C1 segment of cervical spinal cord (tissue), 14 donors: Measurements from ENCODE around the gene MYCN.
"Not testable (repeated sequence)": the region's sequence is repeated elsewhere in the genome, so short reads cannot be mapped to it uniquely, and the experiment has no call there.

ENCODE experiments used
- DNase-seq, 14 donors: peaks; one replicate each; lab custom pipeline; 2025; lab: John Stamatoyannopoulos, UW

MYCN gene

DNA sequence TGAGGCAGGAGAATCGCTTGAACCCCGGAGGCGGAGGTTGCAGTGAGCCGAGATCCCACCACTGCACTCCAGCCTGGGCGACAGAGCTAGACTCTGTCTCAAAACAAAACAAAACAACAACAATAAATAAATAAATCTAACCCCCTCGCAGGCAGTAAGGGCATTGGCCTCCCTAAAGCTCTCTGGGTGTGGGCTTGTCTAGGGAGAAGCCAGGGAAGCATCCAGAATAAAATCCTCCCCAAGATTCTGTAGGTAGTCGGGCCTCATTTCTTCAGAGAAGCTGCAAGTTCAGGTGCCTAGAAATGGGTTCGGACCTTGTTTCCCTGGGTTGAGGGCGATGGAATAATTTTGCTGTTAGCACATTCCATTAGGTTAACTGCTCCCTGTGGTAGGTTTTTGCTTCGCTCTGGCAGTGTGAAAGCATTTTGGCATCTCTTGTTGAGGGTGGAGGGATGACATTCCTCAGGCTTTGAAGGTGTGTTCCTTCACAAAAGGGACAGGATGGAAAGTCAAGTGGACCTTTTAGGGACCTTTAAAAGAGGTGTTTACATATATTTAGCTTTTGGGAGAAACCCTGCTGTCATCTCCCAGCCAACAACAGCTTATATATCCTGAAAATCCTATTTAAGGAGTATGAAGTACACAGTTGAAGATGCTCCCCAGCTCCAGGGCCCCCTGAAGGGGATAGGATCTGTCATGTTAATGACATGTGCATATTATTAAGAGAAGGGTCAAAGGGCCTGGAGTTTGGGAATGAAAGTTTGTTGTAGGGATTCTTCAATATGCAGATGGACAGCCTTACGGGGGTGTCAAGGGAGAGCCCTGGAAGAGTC lies 17.7 kb downstream of the MYCN start:
- DNase-seq = no peak

DNA sequence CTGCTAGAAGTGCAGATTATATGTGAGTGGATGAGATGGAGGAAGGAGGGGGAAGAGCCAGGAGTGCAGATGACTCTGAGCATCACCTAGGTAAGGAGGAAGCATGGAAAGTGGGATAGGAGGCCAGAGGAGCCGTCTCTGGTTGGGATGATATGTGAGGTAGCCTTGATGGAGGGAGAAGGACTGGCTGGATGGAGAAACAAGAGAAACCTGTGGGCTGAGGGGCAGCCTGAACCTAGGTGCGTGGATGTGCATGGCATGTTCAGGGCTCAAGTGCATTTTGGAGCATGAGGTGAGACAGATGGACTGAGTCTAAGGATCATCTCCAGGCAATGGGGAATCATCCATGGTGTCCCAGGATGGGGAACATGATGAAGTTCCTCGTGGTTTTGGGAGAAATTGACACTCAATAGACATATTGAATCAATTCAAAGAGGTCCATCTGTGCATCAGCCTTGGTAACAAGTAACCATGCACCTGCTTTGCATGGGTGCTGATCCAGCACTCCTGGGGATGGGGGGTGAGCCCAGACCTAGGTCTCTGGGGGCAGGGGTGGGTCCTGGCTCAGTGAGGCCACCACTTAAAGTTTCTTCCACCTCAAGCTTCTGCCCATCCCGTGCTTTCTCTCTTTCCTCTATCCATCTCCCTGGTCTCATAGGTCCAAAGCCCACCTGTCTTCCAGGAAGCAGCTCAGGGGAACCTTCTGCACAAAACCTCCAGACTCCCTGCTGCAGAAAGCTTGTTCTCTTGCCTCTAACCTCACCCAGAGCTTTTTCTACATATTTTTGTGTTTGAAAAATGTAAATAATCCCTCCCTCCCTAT lies 19.2 kb downstream of the MYCN start:
- no peak for DNase-seq

DNA sequence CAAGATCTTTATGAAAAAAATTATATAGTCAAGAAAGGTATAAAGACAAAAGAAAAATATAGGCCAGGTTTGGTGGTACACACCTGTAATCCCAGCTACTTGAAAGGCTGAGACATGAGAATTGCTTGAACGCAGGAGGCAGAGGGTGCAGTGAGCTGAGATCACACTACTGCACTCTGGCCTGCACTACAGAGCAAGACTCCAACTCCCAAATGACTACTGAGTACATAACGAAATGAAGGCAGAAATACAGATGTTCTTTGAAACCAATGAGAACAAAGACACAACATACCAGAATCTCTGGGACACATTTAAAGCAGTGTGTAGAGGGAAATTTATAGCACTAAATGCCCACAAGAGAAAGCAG lies 19.8 kb downstream of the MYCN start:
- not testable (repeated sequence) for DNase-seq

DNA sequence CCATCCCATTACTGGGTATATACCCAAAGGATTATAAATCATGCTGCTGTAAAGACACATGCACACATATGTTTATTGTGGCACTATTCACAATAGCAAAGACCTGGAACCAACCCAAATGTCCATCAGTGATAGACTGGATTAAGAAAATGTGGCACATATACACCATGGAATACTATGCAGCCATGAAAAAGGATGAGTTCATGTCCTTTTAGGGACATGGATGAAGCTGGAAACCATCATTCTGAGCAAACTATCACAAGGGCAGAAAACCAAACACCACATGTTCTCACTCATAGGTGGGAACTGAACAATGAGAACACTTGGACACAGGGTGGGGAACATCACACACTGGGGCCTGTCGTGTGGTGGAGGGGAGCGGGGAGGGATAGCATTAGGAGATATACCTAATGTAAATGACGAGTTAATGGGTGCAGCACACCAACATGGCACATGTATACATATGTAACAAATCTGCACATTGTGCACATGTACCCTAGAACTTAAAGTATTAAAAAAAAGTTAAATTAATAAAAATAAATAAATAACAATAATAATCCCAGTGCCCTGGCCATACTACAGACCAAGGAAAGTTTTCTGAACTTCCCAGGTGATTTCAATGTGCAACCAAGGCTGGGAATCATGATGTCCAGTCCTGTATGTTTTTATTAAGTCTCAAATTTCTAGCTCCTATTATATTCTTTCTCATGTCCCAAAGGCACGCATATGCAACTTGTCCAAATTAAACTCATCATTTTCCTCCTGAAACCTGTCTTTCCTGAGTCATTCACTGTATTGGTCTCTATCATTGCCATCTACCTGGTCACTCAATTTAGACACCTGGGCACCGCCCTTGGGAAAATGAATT lies 23.0 kb downstream of the MYCN start:
- DNase-seq = not testable (repeated sequence)

DNA sequence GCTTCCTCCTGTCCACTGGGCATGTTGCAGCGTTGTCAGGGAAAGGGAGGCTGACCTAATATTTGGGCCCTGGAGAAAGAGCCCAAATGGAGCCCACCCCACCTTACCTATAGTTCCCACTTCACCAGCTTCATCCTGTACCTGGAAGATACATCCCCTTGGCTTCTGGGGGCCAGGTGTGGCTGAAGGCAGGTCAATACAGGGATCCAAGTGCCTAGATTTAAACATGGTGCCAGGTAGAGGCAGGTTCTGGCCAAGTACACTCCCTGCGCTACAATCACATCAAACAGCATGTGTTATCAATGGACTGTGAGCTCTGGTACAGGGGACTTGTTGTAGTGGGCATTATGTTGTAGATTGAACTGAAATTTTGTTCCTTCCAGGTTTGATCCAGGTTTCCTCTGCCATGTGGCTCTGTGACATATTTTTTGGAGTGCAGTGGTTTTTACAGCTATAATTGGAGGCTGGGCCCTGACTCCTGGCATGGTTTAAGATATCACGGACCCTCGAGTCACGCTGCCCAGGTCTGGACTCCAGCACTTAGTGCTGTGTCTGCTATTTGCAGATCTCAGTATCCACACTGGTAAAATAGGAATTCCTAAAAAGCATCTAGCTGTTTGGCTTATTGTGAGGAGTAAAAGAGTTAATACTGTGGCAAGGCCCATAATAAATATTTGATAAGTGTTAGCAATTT lies 23.8 kb downstream of the MYCN start:
- DNase-seq = no peak

DNA sequence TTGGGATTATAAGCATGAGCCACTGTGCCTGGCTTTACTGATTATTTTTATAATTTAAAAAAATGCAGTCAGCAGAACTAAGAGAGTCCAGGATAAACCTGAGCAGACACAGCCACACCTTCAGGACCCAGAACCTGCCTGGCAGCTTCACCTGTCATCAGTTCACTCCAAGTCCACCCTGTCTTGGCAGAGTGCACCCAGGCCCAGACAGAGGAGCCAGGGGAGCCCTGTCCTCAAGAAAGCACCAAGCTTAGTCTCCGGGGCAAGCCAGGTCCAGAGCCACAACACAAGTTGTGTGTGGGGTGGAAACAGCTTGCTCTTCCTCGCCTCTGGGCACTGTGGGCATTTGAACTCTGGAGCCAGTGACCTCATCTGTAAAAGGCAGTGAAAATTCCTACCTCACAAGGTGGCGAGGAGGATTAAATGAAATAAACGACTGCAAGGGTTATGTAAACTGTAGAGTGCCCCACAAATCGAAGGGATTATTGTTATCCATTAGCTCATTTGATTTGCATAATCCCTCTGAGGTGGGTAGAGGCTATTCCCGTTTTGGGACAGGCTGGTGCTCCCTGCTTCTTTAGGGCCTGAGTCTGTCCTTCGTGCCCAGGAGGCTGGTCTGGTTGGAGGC lies 24.7 kb downstream of the MYCN start:
- no peak for DNase-seq

DNA sequence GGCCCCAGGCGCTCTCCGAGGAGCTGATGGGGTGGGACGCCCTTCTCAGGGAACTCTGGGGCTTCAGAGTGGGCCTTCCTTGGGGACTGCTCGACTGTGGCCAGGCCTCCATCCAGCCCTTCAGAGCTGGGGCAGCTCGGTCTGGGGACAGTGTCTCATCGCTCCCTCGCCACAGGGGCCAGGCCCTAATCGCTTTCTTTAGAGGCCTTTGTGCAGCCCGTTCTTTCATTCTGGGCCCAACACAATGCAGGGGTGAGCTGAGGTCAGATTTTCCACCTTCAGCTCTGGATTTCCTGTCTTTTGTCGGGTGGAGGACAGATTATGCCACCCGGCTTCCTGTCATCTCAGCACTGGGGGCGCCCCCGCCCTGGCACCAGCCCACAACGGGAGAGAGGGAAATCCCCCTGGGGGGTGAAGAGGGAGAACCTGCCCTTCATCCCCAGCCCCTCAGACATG lies 25.2 kb downstream of the MYCN start:
- DNase-seq = no peak

DNA sequence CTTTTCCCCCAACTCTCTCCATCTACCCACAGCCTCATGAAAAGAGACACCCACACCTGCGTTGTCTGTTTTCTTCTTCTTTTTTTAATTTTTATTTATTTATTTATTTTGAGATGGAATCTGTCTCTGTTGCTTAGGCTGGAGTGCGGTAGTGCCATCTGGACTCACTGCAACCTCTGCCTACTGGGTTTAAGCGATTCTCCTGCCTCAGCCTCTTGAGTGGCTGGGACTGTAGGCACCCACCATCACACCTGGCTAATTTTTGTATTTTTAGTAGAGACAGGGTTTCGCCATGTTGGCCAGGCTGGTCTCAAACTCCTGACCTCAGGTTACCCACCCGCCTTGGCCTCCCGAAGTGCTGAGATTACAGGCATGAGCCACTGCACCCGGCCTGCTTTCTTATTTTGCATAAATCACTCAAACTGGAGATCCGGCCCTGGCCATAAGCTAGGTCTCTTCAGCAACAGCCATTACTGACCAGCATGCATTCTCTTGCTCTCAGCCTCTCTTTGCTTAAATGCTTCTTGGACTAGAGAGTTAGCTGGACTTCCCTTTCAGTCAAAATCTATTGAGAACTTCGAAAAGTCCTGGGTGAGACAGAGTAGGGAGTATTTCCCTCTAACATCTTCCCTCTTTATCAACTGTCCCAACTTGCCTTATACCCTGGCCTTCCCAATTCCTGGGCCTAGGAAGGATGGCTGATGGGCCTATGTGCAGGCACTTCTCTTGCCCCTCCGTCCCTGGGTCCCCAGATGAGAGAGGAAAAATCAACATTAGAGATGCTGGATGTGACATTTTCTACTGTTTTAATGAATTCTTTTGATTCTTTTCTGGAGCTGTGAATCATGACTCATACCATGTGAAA lies 27.3 kb downstream of the MYCN start:
- DNase-seq = no peak

DNA sequence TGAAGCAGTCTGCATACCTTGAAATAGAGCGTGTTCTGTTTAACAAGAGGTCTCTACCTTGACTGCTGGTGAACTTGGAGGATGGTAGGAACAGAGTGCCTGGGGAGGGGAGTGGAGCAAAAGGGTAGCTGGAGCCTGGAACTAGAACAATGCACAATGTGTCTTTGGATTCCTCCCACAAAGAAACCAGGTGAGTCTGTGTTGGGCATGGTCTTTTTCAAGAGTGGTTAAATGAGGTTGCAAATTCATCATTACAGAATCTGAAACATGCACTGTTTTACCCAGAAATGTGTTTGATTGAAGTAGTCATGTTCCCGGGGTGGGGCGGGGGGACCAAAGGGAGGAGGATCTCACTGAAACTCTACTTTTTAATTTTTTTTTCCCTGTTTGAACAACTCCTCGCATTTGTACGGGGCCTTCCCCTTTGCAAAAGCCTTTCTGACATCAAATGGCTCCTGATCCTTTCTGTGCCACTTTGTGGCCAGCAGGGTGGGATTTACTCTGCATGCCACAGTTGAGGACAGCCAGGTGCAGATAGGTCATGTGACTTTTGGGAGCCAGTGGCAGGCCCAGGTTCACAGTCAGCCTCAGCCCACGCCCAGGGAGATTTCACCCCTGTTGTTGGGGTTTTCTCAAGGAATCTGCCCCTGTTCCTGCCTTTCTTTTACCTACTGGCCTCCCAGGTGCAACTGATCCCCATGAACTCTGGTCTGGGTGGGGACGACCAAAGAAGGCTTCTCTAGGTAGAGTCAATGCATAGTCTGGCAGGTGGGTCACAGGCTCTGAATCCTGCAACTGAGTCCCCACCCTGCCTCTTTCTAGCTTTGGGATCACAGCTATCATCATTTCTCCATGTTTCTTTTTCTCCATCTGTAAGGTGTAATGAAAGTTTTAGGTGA lies 28.2 kb downstream of the MYCN start:
- DNase-seq = no peak

DNA sequence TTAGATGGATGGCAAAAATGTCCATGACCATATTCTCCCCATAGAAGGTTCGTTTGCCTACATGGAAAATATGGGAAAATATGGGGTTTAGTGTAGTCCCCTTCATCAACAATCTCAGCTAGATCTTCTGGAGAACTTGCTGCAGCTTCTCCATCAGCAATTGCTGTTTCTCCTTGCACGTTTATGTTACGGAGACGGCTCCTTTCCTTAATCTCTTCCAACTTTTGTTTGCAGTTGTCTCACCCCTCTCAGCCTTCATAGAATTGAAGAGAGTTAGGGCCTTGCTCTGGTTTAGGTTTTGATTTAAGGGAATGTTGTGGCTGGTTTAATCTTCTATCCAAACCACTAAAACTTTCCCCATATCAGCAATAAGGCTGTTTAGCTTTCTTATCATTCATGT lies 28.9 kb downstream of the MYCN start:
- DNase-seq = no peak

DNA sequence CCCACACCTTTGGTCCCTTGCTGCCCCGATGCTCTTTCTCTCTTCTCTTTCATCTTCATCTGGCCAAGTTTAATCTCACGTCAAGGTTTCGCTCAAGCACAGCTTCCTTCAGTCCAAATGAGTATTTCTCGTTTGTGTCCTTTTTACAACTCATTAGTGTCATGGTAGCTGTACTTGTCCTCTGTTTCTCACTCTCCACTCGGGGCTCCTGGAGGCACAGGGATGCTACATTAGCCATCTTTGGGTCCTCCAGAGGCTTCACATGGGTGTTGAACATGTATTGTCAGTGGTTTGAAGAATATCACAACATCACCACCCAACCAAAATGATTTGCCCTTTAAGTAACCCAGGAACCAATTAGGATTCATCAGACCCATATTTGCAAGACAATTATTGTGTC lies 30.4 kb downstream of the MYCN start:
- no peak for DNase-seq

DNA sequence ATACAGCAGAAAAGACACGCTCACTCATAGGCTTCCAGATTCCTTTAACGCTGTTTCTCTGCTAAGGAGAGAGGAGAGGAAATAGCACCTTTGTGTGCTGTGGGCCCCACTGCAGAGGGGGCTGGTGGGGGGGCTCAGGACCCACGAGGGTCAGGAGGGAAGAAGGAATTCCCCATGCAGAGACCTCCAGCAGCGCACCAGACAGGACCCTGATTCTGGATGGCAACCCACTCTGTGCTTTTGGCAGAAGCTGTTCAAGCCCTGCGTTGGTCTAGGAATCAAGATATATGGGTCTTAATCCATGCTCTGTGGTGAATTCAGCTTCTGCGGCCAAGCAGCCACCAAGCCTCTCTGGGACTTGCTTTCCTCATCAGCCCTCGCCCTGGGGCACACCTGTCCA lies 31.0 kb downstream of the MYCN start:
- DNase-seq = no peak

DNA sequence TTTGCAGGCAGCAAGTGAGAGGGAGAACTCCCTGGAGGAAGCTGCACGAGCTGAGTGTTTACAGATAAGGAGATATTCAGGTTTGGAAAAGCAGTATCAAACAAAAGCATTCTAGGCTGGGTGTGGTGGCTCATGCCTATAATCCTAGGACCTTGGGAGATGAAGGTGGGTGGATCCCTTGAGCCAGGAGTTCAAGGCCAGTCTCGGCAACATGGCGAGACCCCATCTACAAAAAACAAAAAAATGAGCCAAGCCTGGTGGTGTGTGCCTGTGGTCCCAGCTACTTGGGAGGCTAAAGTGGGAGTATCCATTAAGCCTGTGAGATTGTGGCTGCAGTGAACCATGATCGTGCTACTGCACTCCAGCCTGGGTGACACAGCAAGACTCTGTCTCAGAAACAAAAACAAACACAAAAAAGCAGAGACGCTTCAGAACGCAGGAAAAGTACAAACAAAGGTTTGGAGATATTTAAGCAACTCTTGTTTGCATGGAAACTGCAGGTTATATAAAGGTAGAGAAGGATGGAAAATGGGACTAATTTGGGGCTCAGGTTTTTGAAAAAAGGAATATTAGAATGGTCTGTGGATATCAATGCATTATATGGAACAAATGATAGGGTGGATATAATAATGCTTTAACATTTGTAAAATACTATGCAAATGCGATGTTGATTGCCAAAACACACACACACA lies 31.6 kb downstream of the MYCN start:
- no peak for DNase-seq

DNA sequence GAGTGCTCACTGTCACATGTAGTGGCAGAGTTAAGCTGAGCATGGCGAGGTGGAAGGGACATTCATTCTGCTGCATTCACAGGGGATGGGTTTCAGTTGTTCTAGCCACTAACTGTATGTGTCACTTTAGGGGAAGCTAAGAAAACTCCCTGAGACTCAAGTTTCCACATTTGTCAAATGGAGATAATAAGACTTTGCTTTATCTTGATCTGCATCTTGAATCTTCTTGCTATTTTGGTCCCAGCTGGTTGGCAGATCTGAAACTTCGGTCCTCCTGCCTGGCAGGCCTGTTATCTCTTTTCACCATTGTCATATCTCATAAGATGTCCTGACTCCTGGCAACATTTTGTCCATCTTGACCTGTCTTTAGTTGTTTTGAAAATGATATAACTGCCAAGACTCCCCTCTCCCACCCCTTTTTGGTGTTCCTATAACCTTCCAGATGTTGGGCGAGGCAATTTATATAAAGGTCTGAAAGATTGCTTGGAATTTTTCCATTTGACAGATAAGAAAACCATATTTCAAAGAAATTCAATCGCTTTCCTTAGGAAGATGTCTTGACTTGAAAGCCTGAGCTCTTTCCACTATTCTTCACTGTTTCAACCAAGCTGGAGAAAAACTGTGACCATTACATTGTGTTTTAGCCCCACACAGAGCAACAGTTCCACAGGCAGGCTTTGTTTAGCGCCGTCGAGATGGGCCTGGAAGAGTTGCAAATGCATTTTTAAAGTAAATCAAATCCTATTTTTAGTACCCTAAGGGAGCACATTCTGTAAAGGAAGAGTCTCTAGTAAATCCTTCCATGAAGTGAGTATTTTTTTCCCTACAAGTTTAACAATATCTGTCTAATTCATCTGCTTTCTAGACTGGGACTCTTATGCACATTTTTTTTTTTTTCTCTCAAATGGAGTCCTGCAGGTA lies 33.4 kb downstream of the MYCN start:
- no peak for DNase-seq

DNA sequence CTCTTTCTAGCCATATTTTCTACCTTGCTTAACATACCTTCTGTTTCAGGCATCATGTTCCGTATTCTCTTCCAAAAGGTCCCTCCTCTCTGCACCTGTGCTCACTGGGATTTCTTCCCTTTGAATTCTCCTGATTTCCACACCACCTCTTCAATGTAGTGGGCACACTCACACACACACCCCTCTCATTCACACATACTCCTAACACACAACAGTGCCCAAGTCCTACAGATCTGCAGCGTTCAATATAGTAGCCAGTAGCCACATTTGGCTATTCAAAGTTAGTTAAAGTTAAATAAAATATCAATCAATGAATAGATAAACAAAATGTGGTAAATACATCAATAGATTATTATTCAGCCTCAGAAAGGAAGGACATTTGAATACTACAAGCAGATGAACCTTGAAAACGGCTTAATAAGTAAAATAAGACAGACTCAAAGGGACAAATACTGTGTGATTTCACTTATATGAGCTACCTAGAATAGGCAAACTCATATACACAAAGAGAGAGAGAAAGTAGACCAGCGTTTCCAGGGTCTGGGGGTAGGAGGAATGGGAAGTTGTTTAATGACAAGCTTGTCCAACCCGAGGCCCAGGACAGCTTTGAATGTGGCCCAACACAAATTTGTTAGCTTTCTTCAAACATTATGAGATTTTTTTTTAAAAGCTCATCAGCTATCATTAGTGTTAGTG lies 34.4 kb downstream of the MYCN start:
- no peak for DNase-seq

DNA sequence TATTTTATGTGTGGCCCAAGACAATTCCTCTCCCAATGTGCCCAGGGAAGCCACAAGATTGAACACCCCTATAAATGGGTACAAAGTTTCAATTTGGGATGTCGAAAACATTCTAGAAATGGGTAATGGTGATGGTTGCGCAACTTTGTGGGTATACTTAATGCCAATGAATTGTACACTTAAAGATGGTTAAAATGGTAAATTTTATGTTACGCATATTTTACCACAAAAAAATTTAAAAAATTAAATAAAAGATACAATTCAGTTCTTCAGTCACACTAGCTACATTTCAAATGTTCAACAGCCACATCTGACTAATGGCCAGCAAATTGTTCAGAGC lies 34.9 kb downstream of the MYCN start:
- no peak for DNase-seq

DNA sequence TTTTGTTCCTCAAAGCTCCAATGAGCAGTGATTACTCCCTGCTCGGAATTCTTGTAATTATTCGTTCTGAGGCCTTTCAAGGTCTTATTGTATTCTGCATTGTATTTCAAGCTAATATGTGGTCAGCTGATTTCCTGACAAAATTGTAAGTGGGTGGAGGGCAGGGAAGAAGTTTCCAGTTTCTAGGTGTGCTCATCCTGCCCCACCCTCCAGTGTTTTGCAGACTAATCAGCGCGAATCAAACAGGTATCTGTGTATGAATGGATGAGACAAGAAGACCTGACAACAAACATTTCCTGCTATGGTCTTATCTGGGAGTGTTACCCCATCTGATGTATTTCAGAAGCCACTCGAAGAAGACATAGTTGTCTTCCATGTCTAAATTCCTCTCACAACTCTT lies 35.3 kb downstream of the MYCN start:
- no peak for DNase-seq
